Measurements from ENCODE around the gene PDLIM7. TPM values are rescaled to one million over a fixed set of nuclear protein-coding genes. Genes with fewer than 3 reads are reported as not detected.
A peak's percentile ranks its signal among the peaks of the same experiment; 100 is the strongest.

PDLIM7 gene
- total and polyA plus RNA-seq, 2 donors (not counting 3 experiments of a cell fraction or from before 2014, with no cell fraction given): 314 to 318 TPM

DNA sequence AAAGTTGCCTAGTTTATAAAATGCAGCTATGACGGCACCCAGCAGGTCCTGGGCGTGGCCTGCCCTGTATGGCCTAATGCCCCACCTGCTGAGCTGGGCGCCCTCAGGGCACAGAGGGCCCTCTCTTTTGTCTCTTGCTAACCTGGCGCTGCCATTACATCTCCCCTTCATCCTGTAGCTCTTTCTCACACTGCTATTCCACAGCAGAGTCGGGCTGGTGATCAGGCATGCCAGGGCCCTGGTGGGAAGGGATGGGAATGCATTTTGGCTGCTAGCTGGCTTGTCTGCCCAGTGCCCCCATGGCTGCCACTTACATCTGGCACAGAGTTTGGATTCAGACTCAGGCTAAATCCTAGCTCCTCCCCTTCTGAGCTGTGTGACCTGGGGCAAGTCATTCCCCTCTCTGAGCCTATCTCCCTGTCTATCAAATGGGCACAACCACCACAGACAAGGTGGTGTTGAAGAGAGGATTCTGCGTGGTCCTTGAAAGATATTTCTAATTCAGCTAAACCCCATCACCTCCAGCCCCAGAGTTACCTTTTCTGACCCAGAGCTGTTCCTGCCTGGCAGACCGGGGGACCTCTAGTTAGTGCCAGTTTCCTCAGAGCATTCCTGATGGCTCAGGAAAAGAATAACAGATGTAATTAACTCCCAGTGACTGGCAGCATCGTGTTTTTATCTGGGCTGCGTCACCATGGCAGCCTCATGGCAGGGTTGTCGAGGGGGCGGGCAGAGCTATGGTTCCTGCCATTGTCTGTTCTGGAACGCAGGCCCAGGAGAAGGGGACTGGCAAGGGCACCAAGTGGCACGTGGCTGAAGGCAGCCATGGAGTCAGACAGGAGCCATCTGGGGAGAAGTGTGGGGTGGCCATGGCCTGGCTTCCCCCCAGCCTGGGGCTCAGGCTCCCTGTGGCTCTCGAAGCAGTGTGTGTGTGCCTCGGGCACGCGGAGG lies 44.4 kb downstream of the PDLIM7 start:
- ChIA-PET POLR2A (interaction anchor here (1.0 to 2.4 kb wide), 3 partner anchors 27 to 49 kb away, joined by 3 to 7 read pairs (median 4); partner anchors contain the start of gene GRK6), CTCF (interaction anchor here (0.5 to 13.5 kb wide), 18 partner anchors 9 to 339 kb away, joined by 3 to 288 read pairs (median 6); partner anchors contain the start of genes F12, GRK6, PFN3 and SLC34A1)
- TF ChIP-seq MYC (IDR thresholded peaks at IDR 0.05; ENCODE audit: low read depth, low read length): no peak
- peak in 1 of 2 donors; percentile 9 for TF ChIP-seq CTCF (IDR thresholded peaks at IDR 0.05; ENCODE audit: extremely low read depth in 1 of 2, insufficient read depth in 1 of 2, low read depth in 1 of 2, low read length in 2 of 2)
- TF ChIP-seq EZH2 (IDR thresholded peaks at IDR 0.05; ENCODE audit: borderline replicate concordance, low read depth, low read length, severe bottlenecking): no peak
- TF ChIP-seq MAX (IDR thresholded peaks at IDR 0.05; ENCODE audit: insufficient read depth, insufficient read length): peak; percentile 77
- no peak overlapping the region for H3K9ac ChIP-seq (replicated peaks; ENCODE audit: extremely low read depth, insufficient read depth, low read length)
- H3K36me3 ChIP-seq (ENCODE audit: control insufficient read depth in 2 of 2, extremely low read depth in 1 of 2, insufficient read depth in 2 of 2, low read length in 2 of 2): peaks cover 4 to 8% of the 10 kb centered on the region in 2 experiments
- intact Hi-C loops (cut with micrococcal nuclease) (no loop called here), dilution Hi-C loops (cut with MboI; ENCODE audit: extremely low pct_ligation_motif_present, low sequenced_read_pairs) (no loop called here)
- peak; percentile 73 for DNase-seq (ENCODE audit: low read depth, low spot score)
- no peak overlapping the region for H3K4me3 ChIP-seq (replicated peaks in 1 of 3; ENCODE audit: insufficient read depth in 1 of 3, low read depth in 1 of 3, low read length in 3 of 3)
- no peaks in the 10 kb centered on the region for H3K79me2 ChIP-seq (ENCODE audit: control insufficient read depth, insufficient read depth, low read length)
- no TSS peak for BruUV-seq (replicated peaks)
- peak; percentile 69 for FAIRE-seq
- no peaks in the 10 kb centered on the region for H3K9me3 ChIP-seq (replicated peaks; ENCODE audit: control insufficient read depth, insufficient read depth, low read length)
- peaks cover 33% of the 10 kb centered on the region for H3K4me1 ChIP-seq (ENCODE audit: control insufficient read depth, extremely low read depth, insufficient read depth, low read length)
- H3K27ac ChIP-seq (ENCODE audit: insufficient read depth, low read depth, low read length): peak overlapping the region; percentile 77
- no peak overlapping the region for H3K4me2 ChIP-seq (ENCODE audit: insufficient read depth, low read length)
- no peaks in the 10 kb centered on the region for H4K20me1 ChIP-seq (replicated peaks; ENCODE audit: control insufficient read depth, extremely low read depth, insufficient read depth, low read length)
- H3K27me3 ChIP-seq (ENCODE audit: control insufficient read depth in 2 of 2, insufficient read depth in 2 of 2, low read length in 2 of 2): no peaks in the 10 kb centered on the region
- H2AFZ ChIP-seq (ENCODE audit: low read depth, low read length): no peak overlapping the region
- H3K9me1 ChIP-seq (replicated peaks; ENCODE audit: control insufficient read depth, extremely low read depth, insufficient read depth, low read length): no peaks in the 10 kb centered on the region
